KMS-11 (cell line): ENCODE data around the gene RPEL1.
"Not testable (repeated sequence)": the region's sequence is repeated elsewhere in the genome, so short reads cannot be mapped to it uniquely, and the experiment has no call there.

Experiments
- H2AFZ ChIP-seq: fragments of 200-600 bp; sonication (generic); 2 replicates; pipeline ENCODE4 v1.6.1; 2016; ENCODE audit warnings: antibody characterized with exemption, mixed run types, low read depth
- H3K27ac ChIP-seq: fragments of 200-600 bp; sonication (generic); 2 replicates; pipeline ENCODE4 v1.6.1; 2016; ENCODE audit warnings: mild to moderate bottlenecking, mixed run types
- H3K27me3 ChIP-seq: fragments of 200-600 bp; sonication (generic); 2 replicates; pipeline ENCODE4 v1.6.1; 2017; ENCODE audit warnings: mild to moderate bottlenecking, low read depth, mixed run types, moderate library complexity; ENCODE audit not compliant: insufficient read depth
- H3K36me3 ChIP-seq: fragments of 200-600 bp; sonication (generic); 2 replicates; pipeline ENCODE4 v1.6.1; 2017; ENCODE audit warnings: mild to moderate bottlenecking, mixed run types; ENCODE audit not compliant: insufficient read depth
- H3K4me1 ChIP-seq: fragments of 200-600 bp; sonication (generic); 2 replicates; pipeline ENCODE4 v1.6.1; 2016; ENCODE audit warnings: mild to moderate bottlenecking, low read depth, mixed run types; ENCODE audit not compliant: poor library complexity, severe bottlenecking
- H3K4me2 ChIP-seq: fragments of 200-600 bp; sonication (generic); 2 replicates; pipeline ENCODE4 v1.7.0; 2016; ENCODE audit warnings: mild to moderate bottlenecking, mixed run types
- H3K4me3 ChIP-seq: fragments of 200-600 bp; sonication (generic); IDR thresholded peaks from 2 replicates; pipeline ENCODE4 v1.6.1; 2017; ENCODE audit warnings: low read depth, low read length, mixed read lengths; ENCODE audit not compliant: insufficient read depth
- H3K79me2 ChIP-seq: fragments of 200-600 bp; sonication (generic); 2 replicates; pipeline ENCODE4 v1.6.1; 2016; ENCODE audit warnings: low read depth, mixed run types; ENCODE audit not compliant: insufficient read depth
- H3K9ac ChIP-seq: fragments of 200-600 bp; sonication (generic); 2 replicates; pipeline ENCODE4 v1.6.1; 2016; ENCODE audit warnings: mild to moderate bottlenecking, mixed run types
- H4K20me1 ChIP-seq: fragments of 200-600 bp; sonication (generic); 2 replicates; pipeline ENCODE4 v1.6.1; 2016; ENCODE audit warnings: mild to moderate bottlenecking, mixed run types; ENCODE audit not compliant: insufficient read depth
- CTCF ChIP-seq: fragments of 200-600 bp; sonication (generic); conservative IDR thresholded peaks from 2 replicates; pipeline ENCODE4 v1.6.1; 2017; ENCODE audit warnings: low read depth, mild to moderate bottlenecking, antibody characterized with exemption, low read length, moderate library complexity, mixed read lengths

RPEL1 gene

DNA sequence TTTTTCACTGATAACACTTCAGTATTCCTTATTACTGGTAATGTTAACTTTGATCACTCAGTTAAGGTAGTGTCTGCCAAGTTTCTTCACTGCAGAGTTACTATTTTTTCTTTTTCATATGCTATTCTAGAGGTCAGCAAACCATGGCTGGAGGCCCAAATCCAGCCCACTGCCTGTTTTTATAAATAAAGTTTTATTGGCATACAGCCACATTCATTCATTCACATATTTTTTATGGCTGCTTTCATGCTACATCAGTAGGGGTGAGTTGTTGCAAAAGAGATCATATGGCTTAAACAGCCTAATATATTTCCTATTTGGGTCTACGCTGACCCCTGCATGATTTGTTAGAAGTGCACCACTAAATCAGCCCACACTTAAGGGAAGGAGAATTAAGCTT lies 10.9 kb downstream of the RPEL1 start:
- no peak overlapping the region for H3K4me2 ChIP-seq
- H3K79me2 ChIP-seq = no peaks in the 10 kb centered on the region
- H3K4me3 ChIP-seq = no peak overlapping the region
- H3K27me3 ChIP-seq = no peaks in the 10 kb centered on the region
- no peak overlapping the region for H3K27ac ChIP-seq
- H2AFZ ChIP-seq = no peak overlapping the region
- H3K36me3 ChIP-seq = no peaks in the 10 kb centered on the region
- H3K4me1 ChIP-seq = no peaks in the 10 kb centered on the region
- no peak for TF ChIP-seq CTCF
- no peak overlapping the region for H3K9ac ChIP-seq
- no peaks in the 10 kb centered on the region for H4K20me1 ChIP-seq

DNA sequence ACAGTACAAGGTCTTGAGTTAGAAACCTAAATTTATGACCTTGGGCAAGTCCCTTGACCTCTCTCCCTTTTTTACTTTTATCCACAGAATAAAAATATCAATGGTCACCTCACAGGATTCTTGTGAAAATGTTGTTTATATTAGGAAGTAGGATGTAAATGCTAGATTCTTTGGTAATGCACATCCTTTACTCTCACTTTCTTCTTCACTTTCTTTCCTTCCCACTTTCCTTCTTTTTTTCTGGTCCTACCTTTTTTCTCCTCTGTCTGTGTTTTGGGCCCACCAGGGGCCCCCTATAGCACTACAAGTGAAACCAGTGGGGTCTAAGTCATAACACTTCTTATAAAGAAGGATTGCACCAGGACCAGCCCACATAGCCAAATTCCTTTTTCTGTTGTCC lies 12.1 kb downstream of the RPEL1 start:
- no peaks in the 10 kb centered on the region for H3K27me3 ChIP-seq
- TF ChIP-seq CTCF = no peak
- no peak overlapping the region for H3K4me3 ChIP-seq
- H3K4me2 ChIP-seq = no peak overlapping the region
- H2AFZ ChIP-seq = no peak overlapping the region
- no peaks in the 10 kb centered on the region for H4K20me1 ChIP-seq
- H3K27ac ChIP-seq = no peak overlapping the region
- H3K79me2 ChIP-seq = no peaks in the 10 kb centered on the region
- H3K36me3 ChIP-seq = no peaks in the 10 kb centered on the region
- H3K9ac ChIP-seq = no peak overlapping the region
- no peaks in the 10 kb centered on the region for H3K4me1 ChIP-seq

- not testable (repeated sequence) for H3K27ac ChIP-seq, H3K27me3 ChIP-seq, H3K4me1 ChIP-seq, H3K9ac ChIP-seq, H3K79me2 ChIP-seq, H3K4me2 ChIP-seq, H3K36me3 ChIP-seq, H2AFZ ChIP-seq, H4K20me1 ChIP-seq, H3K4me3 ChIP-seq
Observed at GRCh38 chr10:103258928-103259327, 13.2 kb downstream of the RPEL1 start.

DNA sequence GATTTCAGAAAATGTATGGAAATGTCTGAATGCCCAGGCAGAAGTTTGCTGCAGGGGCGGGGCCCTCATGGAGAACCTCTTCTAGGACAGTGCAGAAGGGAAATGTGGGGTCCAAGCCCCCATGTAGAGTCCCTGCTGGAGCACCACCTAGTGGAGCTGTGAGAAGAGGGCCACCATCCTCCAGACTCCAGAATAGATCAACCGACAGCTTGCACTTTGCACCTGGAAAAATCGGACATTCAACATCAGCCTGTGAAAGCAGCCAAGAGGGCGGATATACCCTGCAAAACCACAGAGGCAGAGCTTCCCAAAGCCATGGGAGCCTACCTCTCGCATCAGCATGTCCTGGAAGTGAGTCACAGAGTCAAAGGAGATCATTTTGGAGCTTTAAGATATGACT lies 14.3 kb downstream of the RPEL1 start:
- Histone ChIP-seq H3K4me2 (no peak overlapping the region), H3K79me2 (no peaks in the 10 kb centered on the region), H4K20me1 (no peaks in the 10 kb centered on the region), H3K9ac (no peak overlapping the region), H3K4me3 (no peak overlapping the region), H3K4me1 (no peaks in the 10 kb centered on the region), H2AFZ (no peak overlapping the region), H3K27me3 (no peaks in the 10 kb centered on the region), H3K27ac (no peak overlapping the region), H3K36me3 (no peaks in the 10 kb centered on the region)
- no peak for TF ChIP-seq CTCF

GRCh38 chr10:103262229-103262628 lies 16.5 kb downstream of the RPEL1 start:
- H3K36me3 ChIP-seq = no peaks in the 10 kb centered on the region
- H3K27ac ChIP-seq = no peak overlapping the region
- no peak overlapping the region for H3K4me2 ChIP-seq
- H2AFZ ChIP-seq = no peak overlapping the region
- H3K4me3 ChIP-seq = no peak overlapping the region
- no peak for TF ChIP-seq CTCF
- no peak overlapping the region for H3K9ac ChIP-seq
- H4K20me1 ChIP-seq = no peaks in the 10 kb centered on the region
- H3K4me1 ChIP-seq = no peaks in the 10 kb centered on the region
- H3K79me2 ChIP-seq = no peaks in the 10 kb centered on the region
- H3K27me3 ChIP-seq = no peaks in the 10 kb centered on the region
